OCI-LY1 (cell line): ENCODE results near the gene BMPER.

Experiments
- H2AFZ ChIP-seq: fragments of 200-600 bp; sonication (generic), shearing (Covaris generic); 2 replicates; pipeline ENCODE4 v1.6.0; 2014; ENCODE audit warnings: antibody characterized with exemption, mild to moderate bottlenecking, low read length
- H3F3A ChIP-seq: fragments of 200-600 bp; sonication (generic), shearing (Covaris generic); 2 replicates; pipeline ENCODE4 v1.6.0; 2014; ENCODE audit warnings: mild to moderate bottlenecking, antibody characterized with exemption, low read length, moderate library complexity; ENCODE audit not compliant: insufficient read depth
- H3K27ac ChIP-seq: fragments of 200-600 bp; sonication (generic); 2 replicates; pipeline ENCODE4 v1.5.1; 2014; ENCODE audit warnings: low read length, mixed run types, mild to moderate bottlenecking, low read depth; ENCODE audit not compliant: poor library complexity, severe bottlenecking
- H3K27me3 ChIP-seq: fragments of 200-600 bp; sonication (generic); 2 replicates; pipeline ENCODE4 v1.6.0; 2014; ENCODE audit warnings: antibody characterized with exemption, mild to moderate bottlenecking, low read length, moderate library complexity; ENCODE audit not compliant: insufficient read depth
- H3K36me3 ChIP-seq: fragments of 200-600 bp; sonication (generic); 2 replicates; pipeline ENCODE4 v1.6.1; 2014; ENCODE audit warnings: mild to moderate bottlenecking, antibody characterized with exemption, low read length, moderate library complexity, mixed read lengths; ENCODE audit not compliant: insufficient read depth
- H3K4me1 ChIP-seq: fragments of 200-600 bp; sonication (generic); 2 replicates; pipeline ENCODE4 v1.5.1; 2014; ENCODE audit warnings: mild to moderate bottlenecking, low read length, moderate library complexity; ENCODE audit not compliant: insufficient read depth, severe bottlenecking
- H3K4me2 ChIP-seq: fragments of 200-600 bp; sonication (generic), shearing (Covaris generic); 2 replicates; pipeline ENCODE4 v1.6.1; 2014; ENCODE audit warnings: low read length
- H3K4me3 ChIP-seq: fragments of 200-600 bp; sonication (generic); 2 replicates; pipeline ENCODE4 v1.5.1; 2014; ENCODE audit warnings: low read length, low read depth, mild to moderate bottlenecking, mixed read lengths; ENCODE audit not compliant: poor library complexity, severe bottlenecking
- H3K79me2 ChIP-seq: fragments of 200-600 bp; shearing (Covaris generic); 2 replicates; pipeline ENCODE4 v1.6.1; 2016; ENCODE audit warnings: mixed run types, low read length, mixed read lengths; ENCODE audit not compliant: insufficient read depth
- H3K9ac ChIP-seq: fragments of 200-600 bp; sonication (generic), shearing (Covaris generic); 2 replicates; pipeline ENCODE4 v1.6.1; 2014; ENCODE audit warnings: mild to moderate bottlenecking, low read length, mixed read lengths
- H3K9me2 ChIP-seq: fragments of 200-600 bp; sonication (generic), shearing (Covaris generic); 2 replicates; pipeline ENCODE4 v1.6.1; 2014; ENCODE audit warnings: low read depth, mild to moderate bottlenecking, low read length, mixed read lengths
- H3K9me3 ChIP-seq: fragments of 200-600 bp; shearing (Covaris generic); 2 replicates; pipeline ENCODE4 v1.6.1; 2014; ENCODE audit warnings: low read length, mixed read lengths
- H4K20me1 ChIP-seq: fragments of 200-600 bp; sonication (generic), shearing (Covaris generic); 2 replicates; pipeline ENCODE4 v1.6.0; 2016; ENCODE audit warnings: mild to moderate bottlenecking, low read length; ENCODE audit not compliant: insufficient read depth
- CTCF ChIP-seq: fragments of 200-600 bp; sonication (generic), shearing (Covaris generic); IDR thresholded peaks from 2 replicates; pipeline ENCODE4 v1.5.1; 2017; ENCODE audit warnings: mild to moderate bottlenecking, antibody characterized with exemption, low read length, moderate library complexity, mixed read lengths
- EZH2 ChIP-seq: fragments of 200-600 bp; sonication (generic), shearing (Covaris generic); IDR thresholded peaks from 2 replicates; pipeline ENCODE4 v1.8.0; 2017; ENCODE audit warnings: borderline replicate concordance, mixed run types, mild to moderate bottlenecking, antibody characterized with exemption, low read length, moderate library complexity, mixed read lengths

Gene BMPER

DNA sequence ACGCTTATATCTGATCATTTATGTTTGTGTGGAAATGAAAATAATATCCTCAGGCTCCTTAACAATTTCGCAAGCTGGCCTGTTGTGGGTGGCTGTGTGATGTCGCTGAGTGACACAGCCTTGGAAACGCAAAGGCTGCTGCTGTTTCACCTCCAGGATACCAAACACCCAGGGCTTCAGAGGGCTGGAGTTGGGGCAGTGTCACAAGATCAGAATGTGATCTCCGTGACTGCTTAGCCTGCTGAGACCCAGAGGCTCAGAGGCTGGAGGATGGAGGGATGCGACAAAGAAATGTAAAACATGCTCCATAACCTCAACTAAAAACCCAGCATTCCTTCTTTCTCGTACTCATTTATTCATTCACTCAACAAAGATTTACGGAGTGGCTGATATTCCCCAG is 37.2 kb upstream of the BMPER start:
- no peak overlapping the region for H3K4me3 ChIP-seq

GRCh38 chr7:33869176-33869575 is 36.2 kb upstream of the BMPER start:
- H3K4me2 ChIP-seq = no peak overlapping the region
- no peak overlapping the region for H3K4me3 ChIP-seq
- no peaks in the 10 kb centered on the region for H3K9me3 ChIP-seq
- no peak overlapping the region for H3K27ac ChIP-seq
- H3K9ac ChIP-seq = no peak overlapping the region
- H2AFZ ChIP-seq = no peak overlapping the region
- no peaks in the 10 kb centered on the region for H3K36me3 ChIP-seq
- no peaks in the 10 kb centered on the region for H3F3A ChIP-seq
- H3K9me2 ChIP-seq = no peaks in the 10 kb centered on the region
- H3K79me2 ChIP-seq = no peaks in the 10 kb centered on the region
- H3K4me1 ChIP-seq = no peaks in the 10 kb centered on the region
- no peaks in the 10 kb centered on the region; the same call in 1 of the 2 replicates for H3K27me3 ChIP-seq
- no peaks in the 10 kb centered on the region for H4K20me1 ChIP-seq
- no peak for TF ChIP-seq CTCF
- no peak for TF ChIP-seq EZH2

More for the DNA sequence above, 37.2 kb upstream of the BMPER start:
- Histone ChIP-seq H3F3A (no peaks in the 10 kb centered on the region), H3K36me3 (no peaks in the 10 kb centered on the region), H3K9ac (no peak overlapping the region), H4K20me1 (no peaks in the 10 kb centered on the region), H3K4me2 (no peak overlapping the region), H3K79me2 (no peaks in the 10 kb centered on the region), H3K27me3 (no peaks in the 10 kb centered on the region; the same call in 1 of the 2 replicates), H3K9me2 (no peaks in the 10 kb centered on the region), H3K27ac (no peak overlapping the region), H3K9me3 (no peaks in the 10 kb centered on the region), H3K4me1 (no peaks in the 10 kb centered on the region), H2AFZ (no peak overlapping the region)
- no peak for TF ChIP-seq EZH2

- Histone ChIP-seq H3K9ac (no peak overlapping the region), H3F3A (no peaks in the 10 kb centered on the region), H3K4me1 (no peaks in the 10 kb centered on the region), H3K27me3 (no peaks in the 10 kb centered on the region; the same call in 1 of the 2 replicates), H2AFZ (no peak overlapping the region), H3K9me3 (no peaks in the 10 kb centered on the region), H4K20me1 (no peaks in the 10 kb centered on the region), H3K9me2 (no peaks in the 10 kb centered on the region), H3K79me2 (no peaks in the 10 kb centered on the region), H3K4me2 (no peak overlapping the region), H3K36me3 (no peaks in the 10 kb centered on the region), H3K4me3 (no peak overlapping the region), H3K27ac (no peak overlapping the region)
- TF ChIP-seq EZH2 (no peak), CTCF (no peak)
These were observed 35.2 kb upstream of the BMPER start for GRCh38 chr7:33870120-33870519.

DNA sequence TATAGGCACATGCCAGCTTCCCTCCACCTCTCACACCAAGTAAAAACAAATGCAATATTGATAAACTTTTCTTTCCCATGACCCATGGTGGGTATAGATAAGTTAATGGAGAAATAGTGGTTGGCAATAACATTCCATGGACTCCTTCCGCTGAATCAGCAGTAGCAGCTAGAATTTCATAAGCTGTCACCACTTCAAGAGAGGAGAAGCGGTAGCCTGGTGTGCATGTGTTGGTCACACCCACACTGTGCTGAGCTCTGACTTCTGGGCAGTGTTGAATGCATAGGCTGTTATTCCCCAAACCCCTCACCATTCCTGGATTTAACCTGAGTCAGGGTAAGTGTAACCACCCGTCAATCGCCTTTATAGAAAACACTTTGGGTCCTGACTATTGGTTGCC is 32.5 kb upstream of the BMPER start:
- H3K4me3 ChIP-seq = no peak overlapping the region
- H3K4me1 ChIP-seq = no peaks in the 10 kb centered on the region
- H2AFZ ChIP-seq = no peak overlapping the region
- no peak overlapping the region for H3K4me2 ChIP-seq
- H3K9ac ChIP-seq = no peak overlapping the region
- no peaks in the 10 kb centered on the region for H3K79me2 ChIP-seq
- no peaks in the 10 kb centered on the region for H3K9me3 ChIP-seq
- no peaks in the 10 kb centered on the region for H3K36me3 ChIP-seq
- no peak for TF ChIP-seq EZH2
- no peak for TF ChIP-seq CTCF
- no peaks in the 10 kb centered on the region for H3F3A ChIP-seq
- no peak overlapping the region for H3K27ac ChIP-seq
- H4K20me1 ChIP-seq = no peaks in the 10 kb centered on the region
- no peaks in the 10 kb centered on the region for H3K9me2 ChIP-seq
- no peaks in the 10 kb centered on the region; the same call in 1 of the 2 replicates for H3K27me3 ChIP-seq
